GM12878 (cell line): ENCODE results near the gene DLGAP3. TPM values are rescaled to one million over a fixed set of nuclear protein-coding genes. Genes with fewer than 3 reads are reported as not detected.

ENCODE experiments used
- ASH2L ChIP-seq: fragments of 300-600, 200-600 bp; sonication (generic); IDR thresholded peaks from 2 replicates; pipeline ENCODE4 v1.6.1; 2017; ENCODE audit warnings: low read depth, mild to moderate bottlenecking, borderline replicate concordance
- BCL11A ChIP-seq: IDR thresholded peaks from 2 replicates; pipeline ENCODE4 v1.6.1; 2011; ENCODE audit warnings: low read depth, low read length
- DPF2 ChIP-seq: fragments of 450-650 bp; IDR thresholded peaks from 2 replicates; pipeline ENCODE4 v1.6.1; 2017; ENCODE audit warnings: mild to moderate bottlenecking
- EZH2 ChIP-seq: IDR thresholded peaks from 2 replicates; pipeline ENCODE4 v1.6.1; 2012; ENCODE audit warnings: low read depth, mild to moderate bottlenecking, control low read depth, inconsistent platforms, low read length, borderline replicate concordance; ENCODE audit not compliant: control insufficient read depth
- GATAD2B ChIP-seq: fragments of 450-650 bp; conservative IDR thresholded peaks from 2 replicates; pipeline ENCODE4 v1.6.1; 2017; ENCODE audit warnings: low read depth, mild to moderate bottlenecking, moderate library complexity
- IKZF1 ChIP-seq: fragments of 450-650 bp; conservative IDR thresholded peaks from 2 replicates; pipeline ENCODE4 v1.6.1; 2017; ENCODE audit warnings: antibody characterized with exemption, mild to moderate bottlenecking
- NBN ChIP-seq: fragments of 450-650 bp; IDR thresholded peaks from 2 replicates; pipeline ENCODE4 v1.6.1; 2016
- POLR2A ChIP-seq: IDR thresholded peaks from 2 replicates; pipeline ENCODE4 v1.6.1; 2011; ENCODE audit warnings: low read depth, mild to moderate bottlenecking, low read length
- RFX5 ChIP-seq: IDR thresholded peaks from 2 replicates; pipeline ENCODE4 v1.6.1; 2011; ENCODE audit warnings: low read depth, low read length, improper control_type of control experiment
- SIN3A ChIP-seq: IDR thresholded peaks from 2 replicates; pipeline ENCODE4 v1.6.1; 2012; ENCODE audit warnings: low read depth, low read length, improper control_type of control experiment
- SMAD1 ChIP-seq: fragments of 450-650 bp; IDR thresholded peaks from 2 replicates; pipeline ENCODE4 v1.6.1; 2018; ENCODE audit warnings: mild to moderate bottlenecking, low read depth; ENCODE audit not compliant: partially characterized antibody
- STAT1 ChIP-seq: fragments of 450-650 bp; conservative IDR thresholded peaks from 2 replicates; pipeline ENCODE4 v1.6.1; 2014; ENCODE audit warnings: antibody characterized with exemption, mild to moderate bottlenecking
- SUZ12 ChIP-seq: fragments of 200-600 bp; sonication (generic); IDR thresholded peaks from one replicate; pipeline ENCODE4 v1.6.1; 2018; ENCODE audit warnings: antibody characterized with exemption, mild to moderate bottlenecking; ENCODE audit not compliant: unreplicated experiment
- ZNF24 ChIP-seq: fragments of 450-650 bp; IDR thresholded peaks from 2 replicates; pipeline ENCODE4 v1.6.1; 2017; ENCODE audit warnings: antibody characterized with exemption, mild to moderate bottlenecking
- ZNF384 ChIP-seq: IDR thresholded peaks from 2 replicates; pipeline ENCODE4 v1.6.1; 2012; ENCODE audit warnings: low read depth, mild to moderate bottlenecking, low read length, improper control_type of control experiment, borderline replicate concordance
- polyA plus RNA-seq, 11 experiments: library from polyadenylated mRNA; depleted of rRNA in 4 of 11; unstranded in 6 of 11; stranded (reverse) in 5 of 11; fragments of >200 nt; fragmentation: Nextera tagmentation in 4 of 11; fragmentation: Illumina TruSeq in 1 of 11; extraction: Ambion mirVana in 4 of 11; extraction: Trizol in 1 of 11; gene quantifications; 1 replicate in 1 of 11; 2 replicates in 10 of 11; pipeline versions ENCODE4 v1.2.1 to v1.2.3, GENCODE V29; 2011 to 2016; ENCODE audit warnings: inconsistent platforms in 2 of 11, missing spikeins in 2 of 11, low read depth in 1 of 11
- total RNA-seq, 4 experiments: library from RNA; depleted of rRNA in 3 of 4; stranded (reverse); fragments of >200 nt in 3 of 4; fragmentation: Illumina TruSeq in 1 of 4; extraction: Trizol in 1 of 4; gene quantifications; 2 replicates each; pipeline versions ENCODE4 v1.2.1 to v1.2.3, GENCODE V29; 2013 to 2021
- TF ChIP-seq, protein P1 (sequence below), 3 experiments: IDR thresholded peaks in 2 of 3; conservative IDR thresholded peaks in 1 of 3; 2 replicates each; pipeline ENCODE4 v1.5.1; 2011; ENCODE audit warnings: low read depth in 3 of 3, low read length in 3 of 3, mild to moderate bottlenecking in 3 of 3, control low read depth in 2 of 3, moderate library complexity in 2 of 3, inconsistent platforms in 1 of 3, mixed read lengths in 1 of 3; ENCODE audit not compliant: control insufficient read depth in 2 of 3, insufficient read depth in 1 of 3; ENCODE audit errors: extremely low read depth in 1 of 3
- TF ChIP-seq, protein P2 (sequence below): fragments of 450-650 bp; IDR thresholded peaks from 2 replicates; pipeline ENCODE4 v1.6.1; 2017; ENCODE audit warnings: mild to moderate bottlenecking, low read depth, inconsistent platforms; ENCODE audit not compliant: poor library complexity, severe bottlenecking
- TF ChIP-seq, protein P3 (sequence below): fragments of 450-650 bp; IDR thresholded peaks from 2 replicates; pipeline ENCODE4 v1.6.1; 2017; ENCODE audit warnings: mild to moderate bottlenecking, moderate library complexity
- TF ChIP-seq, protein P4 (sequence below): IDR thresholded peaks from 2 replicates; pipeline ENCODE4 v1.6.1; 2011; ENCODE audit warnings: borderline replicate concordance, low read depth, mild to moderate bottlenecking, moderate library complexity, mixed read lengths, low read length; ENCODE audit not compliant: insufficient read depth; ENCODE audit errors: extremely low read length

DLGAP3 gene
- total and polyA plus RNA-seq, 10 of the 15 experiments (the other 5 are each of a cell fraction or from before 2014, with no cell fraction given) = 0.03 to 0.15 (median 0.08) TPM; not detected in 4

DNA sequence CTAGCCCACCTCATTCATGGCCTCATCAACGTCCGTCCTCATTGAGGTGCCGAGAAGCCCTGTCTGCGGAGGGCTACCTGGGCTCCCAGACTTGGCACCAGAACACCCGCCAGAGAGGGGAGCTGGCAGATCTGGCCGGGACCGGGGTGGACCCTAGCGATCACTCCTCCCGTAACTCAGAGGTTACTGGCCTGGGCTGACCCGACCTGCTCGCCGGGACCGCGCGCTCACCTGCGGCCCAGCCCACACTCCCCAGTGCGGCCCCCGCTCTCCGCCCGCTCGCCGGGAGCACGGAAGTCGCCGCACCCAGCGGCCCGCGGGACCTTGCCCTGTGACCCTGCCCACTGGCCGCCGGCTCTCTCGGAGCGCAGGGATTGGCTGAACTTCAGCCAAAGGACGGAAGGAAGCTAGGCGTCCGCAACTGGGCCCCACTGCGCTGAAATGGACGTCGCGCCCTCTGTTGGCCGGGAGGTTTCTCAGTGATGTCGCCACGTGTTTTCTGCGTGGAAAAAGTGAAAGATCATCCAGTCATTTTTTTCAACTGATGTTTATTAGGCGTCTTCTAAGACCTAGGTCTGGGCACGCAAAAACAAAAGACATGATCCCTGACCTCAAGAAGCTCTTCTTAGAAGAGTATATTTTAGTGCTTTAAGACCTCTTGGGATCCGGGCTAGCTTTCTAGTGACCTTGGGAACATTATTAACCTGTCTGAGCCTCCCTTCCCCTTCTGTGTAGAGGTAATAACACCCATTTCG is 69.8 kb downstream of the DLGAP3 start, which contains the start of gene SMIM12 (continued):
- TF ChIP-seq, protein P1, sequence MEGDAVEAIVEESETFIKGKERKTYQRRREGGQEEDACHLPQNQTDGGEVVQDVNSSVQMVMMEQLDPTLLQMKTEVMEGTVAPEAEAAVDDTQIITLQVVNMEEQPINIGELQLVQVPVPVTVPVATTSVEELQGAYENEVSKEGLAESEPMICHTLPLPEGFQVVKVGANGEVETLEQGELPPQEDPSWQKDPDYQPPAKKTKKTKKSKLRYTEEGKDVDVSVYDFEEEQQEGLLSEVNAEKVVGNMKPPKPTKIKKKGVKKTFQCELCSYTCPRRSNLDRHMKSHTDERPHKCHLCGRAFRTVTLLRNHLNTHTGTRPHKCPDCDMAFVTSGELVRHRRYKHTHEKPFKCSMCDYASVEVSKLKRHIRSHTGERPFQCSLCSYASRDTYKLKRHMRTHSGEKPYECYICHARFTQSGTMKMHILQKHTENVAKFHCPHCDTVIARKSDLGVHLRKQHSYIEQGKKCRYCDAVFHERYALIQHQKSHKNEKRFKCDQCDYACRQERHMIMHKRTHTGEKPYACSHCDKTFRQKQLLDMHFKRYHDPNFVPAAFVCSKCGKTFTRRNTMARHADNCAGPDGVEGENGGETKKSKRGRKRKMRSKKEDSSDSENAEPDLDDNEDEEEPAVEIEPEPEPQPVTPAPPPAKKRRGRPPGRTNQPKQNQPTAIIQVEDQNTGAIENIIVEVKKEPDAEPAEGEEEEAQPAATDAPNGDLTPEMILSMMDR (IDR thresholded peaks at IDR 0.05 in 2 of 3, conservative IDR thresholded peaks at IDR 0.05 in 1 of 3; ENCODE audit: control insufficient read depth in 2 of 3, extremely low read depth in 1 of 3, insufficient read depth in 1 of 3, low read depth in 3 of 3, low read length in 3 of 3) = peak; percentile 84 to 93 (median 92)
- no peak for TF ChIP-seq SUZ12
- peak; percentile 100 for TF ChIP-seq POLR2A
- TF ChIP-seq BCL11A = no peak
- no peak for TF ChIP-seq STAT1
- TF ChIP-seq, protein P2, sequence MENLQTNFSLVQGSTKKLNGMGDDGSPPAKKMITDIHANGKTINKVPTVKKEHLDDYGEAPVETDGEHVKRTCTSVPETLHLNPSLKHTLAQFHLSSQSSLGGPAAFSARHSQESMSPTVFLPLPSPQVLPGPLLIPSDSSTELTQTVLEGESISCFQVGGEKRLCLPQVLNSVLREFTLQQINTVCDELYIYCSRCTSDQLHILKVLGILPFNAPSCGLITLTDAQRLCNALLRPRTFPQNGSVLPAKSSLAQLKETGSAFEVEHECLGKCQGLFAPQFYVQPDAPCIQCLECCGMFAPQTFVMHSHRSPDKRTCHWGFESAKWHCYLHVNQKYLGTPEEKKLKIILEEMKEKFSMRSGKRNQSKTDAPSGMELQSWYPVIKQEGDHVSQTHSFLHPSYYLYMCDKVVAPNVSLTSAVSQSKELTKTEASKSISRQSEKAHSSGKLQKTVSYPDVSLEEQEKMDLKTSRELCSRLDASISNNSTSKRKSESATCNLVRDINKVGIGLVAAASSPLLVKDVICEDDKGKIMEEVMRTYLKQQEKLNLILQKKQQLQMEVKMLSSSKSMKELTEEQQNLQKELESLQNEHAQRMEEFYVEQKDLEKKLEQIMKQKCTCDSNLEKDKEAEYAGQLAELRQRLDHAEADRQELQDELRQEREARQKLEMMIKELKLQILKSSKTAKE = peak; percentile 22
- peak; percentile 72 for TF ChIP-seq IKZF1
- TF ChIP-seq ZNF384 = peak; percentile 43; the same call in 1 of the 2 replicates
- 0 out of 2 replicates have a peak, but pooled peaks have one; percentile 61 for TF ChIP-seq GATAD2B
- TF ChIP-seq, protein P3, sequence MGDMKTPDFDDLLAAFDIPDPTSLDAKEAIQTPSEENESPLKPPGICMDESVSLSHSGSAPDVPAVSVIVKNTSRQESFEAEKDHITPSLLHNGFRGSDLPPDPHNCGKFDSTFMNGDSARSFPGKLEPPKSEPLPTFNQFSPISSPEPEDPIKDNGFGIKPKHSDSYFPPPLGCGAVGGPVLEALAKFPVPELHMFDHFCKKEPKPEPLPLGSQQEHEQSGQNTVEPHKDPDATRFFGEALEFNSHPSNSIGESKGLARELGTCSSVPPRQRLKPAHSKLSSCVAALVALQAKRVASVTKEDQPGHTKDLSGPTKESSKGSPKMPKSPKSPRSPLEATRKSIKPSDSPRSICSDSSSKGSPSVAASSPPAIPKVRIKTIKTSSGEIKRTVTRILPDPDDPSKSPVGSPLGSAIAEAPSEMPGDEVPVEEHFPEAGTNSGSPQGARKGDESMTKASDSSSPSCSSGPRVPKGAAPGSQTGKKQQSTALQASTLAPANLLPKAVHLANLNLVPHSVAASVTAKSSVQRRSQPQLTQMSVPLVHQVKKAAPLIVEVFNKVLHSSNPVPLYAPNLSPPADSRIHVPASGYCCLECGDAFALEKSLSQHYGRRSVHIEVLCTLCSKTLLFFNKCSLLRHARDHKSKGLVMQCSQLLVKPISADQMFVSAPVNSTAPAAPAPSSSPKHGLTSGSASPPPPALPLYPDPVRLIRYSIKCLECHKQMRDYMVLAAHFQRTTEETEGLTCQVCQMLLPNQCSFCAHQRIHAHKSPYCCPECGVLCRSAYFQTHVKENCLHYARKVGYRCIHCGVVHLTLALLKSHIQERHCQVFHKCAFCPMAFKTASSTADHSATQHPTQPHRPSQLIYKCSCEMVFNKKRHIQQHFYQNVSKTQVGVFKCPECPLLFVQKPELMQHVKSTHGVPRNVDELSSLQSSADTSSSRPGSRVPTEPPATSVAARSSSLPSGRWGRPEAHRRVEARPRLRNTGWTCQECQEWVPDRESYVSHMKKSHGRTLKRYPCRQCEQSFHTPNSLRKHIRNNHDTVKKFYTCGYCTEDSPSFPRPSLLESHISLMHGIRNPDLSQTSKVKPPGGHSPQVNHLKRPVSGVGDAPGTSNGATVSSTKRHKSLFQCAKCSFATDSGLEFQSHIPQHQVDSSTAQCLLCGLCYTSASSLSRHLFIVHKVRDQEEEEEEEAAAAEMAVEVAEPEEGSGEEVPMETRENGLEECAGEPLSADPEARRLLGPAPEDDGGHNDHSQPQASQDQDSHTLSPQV = no peak
- TF ChIP-seq RFX5 = no peak
- peak; percentile 44; the same call in 1 of the 2 replicates for TF ChIP-seq SIN3A
- peak; percentile 65 for TF ChIP-seq ZNF24
- TF ChIP-seq, protein P4, sequence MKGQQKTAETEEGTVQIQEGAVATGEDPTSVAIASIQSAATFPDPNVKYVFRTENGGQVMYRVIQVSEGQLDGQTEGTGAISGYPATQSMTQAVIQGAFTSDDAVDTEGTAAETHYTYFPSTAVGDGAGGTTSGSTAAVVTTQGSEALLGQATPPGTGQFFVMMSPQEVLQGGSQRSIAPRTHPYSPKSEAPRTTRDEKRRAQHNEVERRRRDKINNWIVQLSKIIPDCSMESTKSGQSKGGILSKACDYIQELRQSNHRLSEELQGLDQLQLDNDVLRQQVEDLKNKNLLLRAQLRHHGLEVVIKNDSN = peak; percentile 29
- TF ChIP-seq EZH2 = no peak
- TF ChIP-seq SMAD1 = no peak
- TF ChIP-seq ASH2L = no peak
- 0 out of 2 replicates have a peak, but pooled peaks have one; percentile 40 for TF ChIP-seq NBN
- TF ChIP-seq DPF2 = peak; percentile 48; the same call in 1 of the 2 replicates
